ENCODE results near the gene AKR7A2. TPM values are rescaled to one million over a fixed set of nuclear protein-coding genes. Genes with fewer than 3 reads are reported as not detected.
"Not testable (repeated sequence)": the region's sequence is repeated elsewhere in the genome, so short reads cannot be mapped to it uniquely, and the experiment has no call there.

The AKR7A2 gene
- total and polyA plus RNA-seq, 2 donors (not counting 1 experiment from before 2014, with no cell fraction given): 31.3 to 63.6 TPM

GRCh38 chr1:19257178-19257914 lies 54.6 kb downstream of the AKR7A2 start:
- no peaks in the 10 kb centered on the region for H3K9me3 ChIP-seq (ENCODE audit: control insufficient read depth, insufficient read depth, low read depth, low read length)
- TF ChIP-seq, protein P1, sequence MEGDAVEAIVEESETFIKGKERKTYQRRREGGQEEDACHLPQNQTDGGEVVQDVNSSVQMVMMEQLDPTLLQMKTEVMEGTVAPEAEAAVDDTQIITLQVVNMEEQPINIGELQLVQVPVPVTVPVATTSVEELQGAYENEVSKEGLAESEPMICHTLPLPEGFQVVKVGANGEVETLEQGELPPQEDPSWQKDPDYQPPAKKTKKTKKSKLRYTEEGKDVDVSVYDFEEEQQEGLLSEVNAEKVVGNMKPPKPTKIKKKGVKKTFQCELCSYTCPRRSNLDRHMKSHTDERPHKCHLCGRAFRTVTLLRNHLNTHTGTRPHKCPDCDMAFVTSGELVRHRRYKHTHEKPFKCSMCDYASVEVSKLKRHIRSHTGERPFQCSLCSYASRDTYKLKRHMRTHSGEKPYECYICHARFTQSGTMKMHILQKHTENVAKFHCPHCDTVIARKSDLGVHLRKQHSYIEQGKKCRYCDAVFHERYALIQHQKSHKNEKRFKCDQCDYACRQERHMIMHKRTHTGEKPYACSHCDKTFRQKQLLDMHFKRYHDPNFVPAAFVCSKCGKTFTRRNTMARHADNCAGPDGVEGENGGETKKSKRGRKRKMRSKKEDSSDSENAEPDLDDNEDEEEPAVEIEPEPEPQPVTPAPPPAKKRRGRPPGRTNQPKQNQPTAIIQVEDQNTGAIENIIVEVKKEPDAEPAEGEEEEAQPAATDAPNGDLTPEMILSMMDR (conservative IDR thresholded peaks at IDR 0.05 in 1 of 2, IDR thresholded peaks at IDR 0.05 in 1 of 2; ENCODE audit: low read depth in 1 of 2, low read length in 2 of 2): no peak
- TF ChIP-seq EZH2 (IDR thresholded peaks at IDR 0.05; ENCODE audit: low read length, missing control alignments): no peak
- H2AFZ ChIP-seq (ENCODE audit: low read length): no peak overlapping the region
- no peak overlapping the region for H3K27ac ChIP-seq (ENCODE audit: insufficient read depth, low read length)
- peaks cover 32% of the 10 kb centered on the region for H3K79me2 ChIP-seq (ENCODE audit: control insufficient read depth, insufficient read depth, low read length)
- H3K27me3 ChIP-seq (ENCODE audit: control insufficient read depth, insufficient read depth, low read length): no peaks in the 10 kb centered on the region
- H4K20me1 ChIP-seq (ENCODE audit: control insufficient read depth, extremely low read depth, insufficient read depth, low read length): no peaks in the 10 kb centered on the region
- H3K9ac ChIP-seq (ENCODE audit: insufficient read depth, low read length): no peak overlapping the region
- H3K4me3 ChIP-seq (replicated peaks in 1 of 4; ENCODE audit: control extremely low read depth in 1 of 4, insufficient read depth in 1 of 4, low read depth in 3 of 4, low read length in 4 of 4): no peak overlapping the region
- no peak overlapping the region for H3K4me2 ChIP-seq (ENCODE audit: extremely low read depth, insufficient read depth, low read length)
- DNase-seq (ENCODE audit: low read depth in 2 of 2): peak in 1 of 2 donors; percentile 14
- peaks cover 15% of the 10 kb centered on the region for H3K36me3 ChIP-seq (ENCODE audit: control insufficient read depth, insufficient read depth, low read length)
- peaks cover 13% of the 10 kb centered on the region for H3K4me1 ChIP-seq (ENCODE audit: control insufficient read depth, extremely low read depth, insufficient read depth, low read length)

DNA sequence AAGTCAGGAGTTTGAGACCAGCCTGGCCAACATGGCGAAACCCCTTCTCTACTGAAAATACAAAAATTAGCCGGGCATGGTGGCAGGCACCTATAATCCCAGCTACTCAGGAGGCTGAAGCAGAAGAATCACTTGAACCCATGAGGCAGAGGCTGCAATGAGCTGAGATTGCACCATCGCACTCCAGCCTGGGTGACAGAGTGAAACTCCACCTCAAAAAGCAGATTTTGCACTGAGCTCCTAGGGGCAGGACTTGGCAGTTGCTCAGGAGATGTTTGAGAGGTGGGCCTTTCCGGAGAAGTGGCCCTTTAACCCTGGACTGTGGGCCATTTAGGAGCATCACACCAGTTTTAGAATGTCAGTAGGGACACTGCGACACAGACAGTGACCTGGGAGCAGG lies 55.6 kb downstream of the AKR7A2 start:
- not testable (repeated sequence) for H3K27me3 ChIP-seq (ENCODE audit: control insufficient read depth, insufficient read depth, low read length); H3K4me2 ChIP-seq (ENCODE audit: extremely low read depth, insufficient read depth, low read length); H2AFZ ChIP-seq (ENCODE audit: low read length); H3K4me3 ChIP-seq (replicated peaks in 1 of 4; ENCODE audit: control extremely low read depth in 1 of 4, insufficient read depth in 1 of 4, low read depth in 3 of 4, low read length in 4 of 4); H3K27ac ChIP-seq (ENCODE audit: insufficient read depth, low read length); DNase-seq (ENCODE audit: low read depth in 2 of 2); H3K9ac ChIP-seq (ENCODE audit: insufficient read depth, low read length); H4K20me1 ChIP-seq (ENCODE audit: control insufficient read depth, extremely low read depth, insufficient read depth, low read length); H3K9me3 ChIP-seq (ENCODE audit: control insufficient read depth, insufficient read depth, low read depth, low read length)
- peaks cover 15% of the 10 kb centered on the region for H3K36me3 ChIP-seq (ENCODE audit: control insufficient read depth, insufficient read depth, low read length)
- H3K4me1 ChIP-seq (ENCODE audit: control insufficient read depth, extremely low read depth, insufficient read depth, low read length): peaks cover 13% of the 10 kb centered on the region
- peaks cover 39% of the 10 kb centered on the region for H3K79me2 ChIP-seq (ENCODE audit: control insufficient read depth, insufficient read depth, low read length)

DNA sequence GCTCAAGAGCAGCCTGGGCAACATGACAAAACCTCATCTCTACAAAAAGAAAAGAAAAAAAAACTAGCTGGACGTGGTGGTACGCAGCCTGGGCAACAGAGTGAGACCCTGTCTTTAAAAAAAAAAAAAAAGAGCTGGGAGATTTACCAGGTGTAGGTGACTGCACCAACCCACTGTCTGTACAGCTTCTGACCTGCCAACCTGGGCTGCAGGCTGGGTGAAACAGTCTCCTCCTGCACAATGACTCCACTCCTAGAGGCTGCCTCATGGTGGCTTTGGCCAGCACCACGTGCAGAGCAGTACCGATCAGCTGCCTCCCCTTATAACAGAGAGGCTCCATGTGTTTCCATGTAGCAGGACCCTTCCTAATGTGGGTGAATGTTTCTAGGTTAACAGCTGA lies 56.7 kb downstream of the AKR7A2 start:
- Histone ChIP-seq H3K4me1 (ENCODE audit: control insufficient read depth, extremely low read depth, insufficient read depth, low read length) (peaks cover 8% of the 10 kb centered on the region), H3K27me3 (ENCODE audit: control insufficient read depth, insufficient read depth, low read length) (no peaks in the 10 kb centered on the region), H2AFZ (ENCODE audit: low read length) (no peak overlapping the region), H3K4me2 (ENCODE audit: extremely low read depth, insufficient read depth, low read length) (no peak overlapping the region), H3K9ac (ENCODE audit: insufficient read depth, low read length) (no peak overlapping the region), H3K9me3 (ENCODE audit: control insufficient read depth, insufficient read depth, low read depth, low read length) (no peaks in the 10 kb centered on the region), H3K79me2 (ENCODE audit: control insufficient read depth, insufficient read depth, low read length) (peaks cover 49% of the 10 kb centered on the region), H4K20me1 (ENCODE audit: control insufficient read depth, extremely low read depth, insufficient read depth, low read length) (no peaks in the 10 kb centered on the region), H3K27ac (ENCODE audit: insufficient read depth, low read length) (no peak overlapping the region), H3K4me3 (replicated peaks in 1 of 4; ENCODE audit: control extremely low read depth in 1 of 4, insufficient read depth in 1 of 4, low read depth in 3 of 4, low read length in 4 of 4) (no peak overlapping the region), H3K36me3 (ENCODE audit: control insufficient read depth, insufficient read depth, low read length) (peaks cover 15% of the 10 kb centered on the region)
- TF ChIP-seq, protein P1 (conservative IDR thresholded peaks at IDR 0.05 in 1 of 2, IDR thresholded peaks at IDR 0.05 in 1 of 2; ENCODE audit: low read depth in 1 of 2, low read length in 2 of 2): no peak
- no peak for TF ChIP-seq EZH2 (IDR thresholded peaks at IDR 0.05; ENCODE audit: low read length, missing control alignments)
- no peak for DNase-seq (ENCODE audit: low read depth in 2 of 2)

Measured in fibroblast of lung (primary cell).